HepG2 (cell line): ENCODE data around the gene TRAPPC1. TPM values are rescaled to one million over a fixed set of nuclear protein-coding genes. Genes with fewer than 3 reads are reported as not detected.

Source experiments
- CEBPG ChIP-seq: IDR thresholded peaks from 2 replicates; pipeline ENCODE4 v1.6.1; 2016
- CHD2 ChIP-seq: IDR thresholded peaks from 2 replicates; pipeline ENCODE4 v1.6.1; 2011; ENCODE audit warnings: low read depth, low read length, improper control_type of control experiment
- KDM2A ChIP-seq: sonication (generic); formaldehyde crosslinking; IDR thresholded peaks from 2 replicates; pipeline ENCODE4 v1.4.0; 2020; ENCODE audit warnings: low read depth, missing genetic modification reagents, borderline replicate concordance
- MATR3 ChIP-seq: sonication (generic); formaldehyde crosslinking; IDR thresholded peaks from 2 replicates; pipeline ENCODE4 v1.4.0; 2020; ENCODE audit warnings: missing genetic modification reagents
- MIER3 ChIP-seq: IDR thresholded peaks from 2 replicates; pipeline ENCODE4 v1.6.1; 2016; ENCODE audit warnings: missing compliant biosample characterization, borderline replicate concordance
- MYNN ChIP-seq: sonication (generic); formaldehyde crosslinking; IDR thresholded peaks from 2 replicates; pipeline ENCODE4 v1.4.0; 2020; ENCODE audit warnings: mild to moderate bottlenecking, low read depth, missing genetic modification reagents
- NFYC ChIP-seq: IDR thresholded peaks from 2 replicates; pipeline ENCODE4 v1.6.1; 2016; ENCODE audit warnings: missing genetic modification reagents, missing compliant biosample characterization
- U2AF1 ChIP-seq: fragments of 200-400 bp; formaldehyde crosslinking; optimal IDR thresholded peaks from 2 replicates; pipeline ENCODE3; 2017; ENCODE audit warnings: mild to moderate bottlenecking, low read depth, low read length
- ZBTB20 ChIP-seq: sonication (generic); formaldehyde crosslinking; IDR thresholded peaks from 2 replicates; pipeline ENCODE4 v1.8.1; 2023; ENCODE audit warnings: missing genetic modification reagents, low read depth, mild to moderate bottlenecking, borderline replicate concordance
- ZNF33A ChIP-seq: sonication (generic); formaldehyde crosslinking; IDR thresholded peaks from 2 replicates; pipeline ENCODE4 v1.5.1; 2020; ENCODE audit warnings: missing genetic modification reagents, mild to moderate bottlenecking, moderate library complexity, borderline replicate concordance
- ZNF460 ChIP-seq: sonication (generic); formaldehyde crosslinking; IDR thresholded peaks from 2 replicates; pipeline ENCODE4 v1.5.1; 2020; ENCODE audit warnings: missing genetic modification reagents, mild to moderate bottlenecking, borderline replicate concordance
- ZNF546 ChIP-seq: sonication (generic); formaldehyde crosslinking; conservative IDR thresholded peaks from 2 replicates; pipeline ENCODE4 v1.8.1; 2023; ENCODE audit warnings: mild to moderate bottlenecking, missing genetic modification reagents
- ZNF547 ChIP-seq: sonication (generic); formaldehyde crosslinking; IDR thresholded peaks from 2 replicates; pipeline ENCODE4 v1.5.1; 2020; ENCODE audit warnings: mild to moderate bottlenecking, missing genetic modification reagents
- ZNF563 ChIP-seq: sonication (generic); formaldehyde crosslinking; IDR thresholded peaks from 2 replicates; pipeline ENCODE4 v1.8.0; 2022; ENCODE audit warnings: mild to moderate bottlenecking, moderate library complexity, missing genetic modification reagents
- ZNF577 ChIP-seq: sonication (generic); formaldehyde crosslinking; IDR thresholded peaks from 2 replicates; pipeline ENCODE4 v1.4.0; 2020; ENCODE audit warnings: mild to moderate bottlenecking, low read depth, missing genetic modification reagents, borderline replicate concordance
- ZNF83 ChIP-seq: sonication (generic); formaldehyde crosslinking; IDR thresholded peaks from 2 replicates; pipeline ENCODE4 v1.4.0; 2020; ENCODE audit warnings: missing genetic modification reagents, mild to moderate bottlenecking, borderline replicate concordance
- polyA plus RNA-seq, 8 experiments: library from polyadenylated mRNA; depleted of rRNA in 3 of 8; stranded (reverse) in 7 of 8; unstranded in 1 of 8; fragments of >200 nt; fragmentation: Illumina TruSeq in 4 of 8; extraction: Trizol in 4 of 8; gene quantifications; 2 replicates each; pipeline versions ENCODE4 v1.2.1 to v1.2.3, GENCODE V29; 2011 to 2016; ENCODE audit warnings: low read depth in 4 of 8, missing spikeins in 1 of 8, mixed read lengths in 1 of 8; ENCODE audit not compliant: insufficient read depth in 1 of 8
- total RNA-seq, 5 experiments: library from RNA; depleted of rRNA; stranded (reverse); fragments of >200 nt; fragmentation: Illumina TruSeq; extraction: Trizol; gene quantifications; 2 replicates each; pipeline ENCODE4 v1.2.3, GENCODE V29; 2016; ENCODE audit warnings: low read depth in 1 of 5
- TF ChIP-seq, protein P1 (sequence below): sonication (generic); formaldehyde crosslinking; IDR thresholded peaks from 2 replicates; pipeline ENCODE4 v1.4.0; 2020; ENCODE audit warnings: mild to moderate bottlenecking, missing genetic modification reagents
- TF ChIP-seq, protein P2 (sequence below), 2 experiments: IDR thresholded peaks; 2 replicates each; pipeline ENCODE4 v1.6.1; 2011 to 2012; ENCODE audit warnings: low read length in 2 of 2, borderline replicate concordance in 1 of 2, low read depth in 1 of 2, mild to moderate bottlenecking in 1 of 2, moderate library complexity in 1 of 2
- TF ChIP-seq, protein P3 (sequence below): IDR thresholded peaks from 2 replicates; pipeline ENCODE4 v1.6.1; 2016; ENCODE audit warnings: control low read depth
- TF ChIP-seq, protein P4 (sequence below): sonication (generic); formaldehyde crosslinking; IDR thresholded peaks from 2 replicates; pipeline ENCODE4; 2020; ENCODE audit warnings: missing genetic modification reagents, mild to moderate bottlenecking, borderline replicate concordance

Gene TRAPPC1
- total and polyA plus RNA-seq, 2 of the 13 experiments (the other 11 are each of a cell fraction or from before 2014, with no cell fraction given) = 28.1 to 44.9 TPM

DNA sequence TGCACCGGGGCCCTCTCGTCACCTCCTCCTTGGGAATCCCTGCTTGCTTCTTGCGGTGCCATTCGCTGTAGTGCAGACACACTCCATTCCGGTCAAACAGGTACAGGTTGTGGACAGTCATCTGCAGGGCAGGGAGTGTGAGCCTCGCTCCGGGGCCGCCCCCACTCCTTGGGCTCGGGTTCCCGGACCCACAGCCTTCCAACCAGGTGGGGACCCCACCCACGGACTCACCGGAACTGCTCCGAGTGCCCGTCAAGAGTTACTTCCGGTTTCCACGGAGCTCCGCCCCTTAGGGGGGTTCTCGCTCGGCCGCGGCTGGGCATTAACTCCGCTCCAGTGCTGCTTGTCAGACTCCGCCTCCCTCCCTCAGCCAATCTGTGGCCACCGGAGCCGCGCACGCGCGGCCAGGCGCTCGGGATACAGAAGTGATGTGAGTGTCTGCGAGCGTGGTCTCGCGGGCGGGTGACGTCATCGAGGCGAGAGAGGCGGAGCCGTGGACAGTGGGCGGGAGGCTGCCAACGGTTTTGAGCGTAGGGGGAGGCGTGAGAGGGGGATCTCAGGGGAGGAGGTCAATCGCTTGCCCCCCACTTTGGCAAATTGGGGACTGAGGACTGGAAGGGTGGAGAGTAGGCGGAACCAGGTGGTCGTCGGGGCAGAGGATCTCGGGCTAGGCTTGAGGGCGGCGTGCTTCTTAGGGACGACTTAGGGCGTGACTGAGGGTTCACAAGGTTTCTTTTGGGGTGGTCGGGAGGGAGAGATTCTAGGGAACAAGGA, at the start of gene TRAPPC1, which contains the start of gene CNTROB (continued):
- TF ChIP-seq, protein P1, sequence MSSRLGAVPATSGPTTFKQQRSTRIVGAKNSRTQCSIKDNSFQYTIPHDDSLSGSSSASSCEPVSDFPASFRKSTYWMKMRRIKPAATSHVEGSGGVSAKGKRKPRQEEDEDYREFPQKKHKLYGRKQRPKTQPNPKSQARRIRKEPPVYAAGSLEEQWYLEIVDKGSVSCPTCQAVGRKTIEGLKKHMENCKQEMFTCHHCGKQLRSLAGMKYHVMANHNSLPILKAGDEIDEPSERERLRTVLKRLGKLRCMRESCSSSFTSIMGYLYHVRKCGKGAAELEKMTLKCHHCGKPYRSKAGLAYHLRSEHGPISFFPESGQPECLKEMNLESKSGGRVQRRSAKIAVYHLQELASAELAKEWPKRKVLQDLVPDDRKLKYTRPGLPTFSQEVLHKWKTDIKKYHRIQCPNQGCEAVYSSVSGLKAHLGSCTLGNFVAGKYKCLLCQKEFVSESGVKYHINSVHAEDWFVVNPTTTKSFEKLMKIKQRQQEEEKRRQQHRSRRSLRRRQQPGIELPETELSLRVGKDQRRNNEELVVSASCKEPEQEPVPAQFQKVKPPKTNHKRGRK (CRISPR knock-in tag) = no peak
- peak; percentile 63 for TF ChIP-seq NFYC (CRISPR knock-in tag)
- TF ChIP-seq, protein P2, sequence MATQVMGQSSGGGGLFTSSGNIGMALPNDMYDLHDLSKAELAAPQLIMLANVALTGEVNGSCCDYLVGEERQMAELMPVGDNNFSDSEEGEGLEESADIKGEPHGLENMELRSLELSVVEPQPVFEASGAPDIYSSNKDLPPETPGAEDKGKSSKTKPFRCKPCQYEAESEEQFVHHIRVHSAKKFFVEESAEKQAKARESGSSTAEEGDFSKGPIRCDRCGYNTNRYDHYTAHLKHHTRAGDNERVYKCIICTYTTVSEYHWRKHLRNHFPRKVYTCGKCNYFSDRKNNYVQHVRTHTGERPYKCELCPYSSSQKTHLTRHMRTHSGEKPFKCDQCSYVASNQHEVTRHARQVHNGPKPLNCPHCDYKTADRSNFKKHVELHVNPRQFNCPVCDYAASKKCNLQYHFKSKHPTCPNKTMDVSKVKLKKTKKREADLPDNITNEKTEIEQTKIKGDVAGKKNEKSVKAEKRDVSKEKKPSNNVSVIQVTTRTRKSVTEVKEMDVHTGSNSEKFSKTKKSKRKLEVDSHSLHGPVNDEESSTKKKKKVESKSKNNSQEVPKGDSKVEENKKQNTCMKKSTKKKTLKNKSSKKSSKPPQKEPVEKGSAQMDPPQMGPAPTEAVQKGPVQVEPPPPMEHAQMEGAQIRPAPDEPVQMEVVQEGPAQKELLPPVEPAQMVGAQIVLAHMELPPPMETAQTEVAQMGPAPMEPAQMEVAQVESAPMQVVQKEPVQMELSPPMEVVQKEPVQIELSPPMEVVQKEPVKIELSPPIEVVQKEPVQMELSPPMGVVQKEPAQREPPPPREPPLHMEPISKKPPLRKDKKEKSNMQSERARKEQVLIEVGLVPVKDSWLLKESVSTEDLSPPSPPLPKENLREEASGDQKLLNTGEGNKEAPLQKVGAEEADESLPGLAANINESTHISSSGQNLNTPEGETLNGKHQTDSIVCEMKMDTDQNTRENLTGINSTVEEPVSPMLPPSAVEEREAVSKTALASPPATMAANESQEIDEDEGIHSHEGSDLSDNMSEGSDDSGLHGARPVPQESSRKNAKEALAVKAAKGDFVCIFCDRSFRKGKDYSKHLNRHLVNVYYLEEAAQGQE (IDR thresholded peaks at IDR 0.05; ENCODE audit: borderline replicate concordance in 1 of 2, low read depth in 1 of 2, low read length in 2 of 2) = no peak
- no peak for TF ChIP-seq ZNF83 (CRISPR knock-in tag)
- TF ChIP-seq ZNF563 (CRISPR knock-in tag) = no peak
- TF ChIP-seq CEBPG (CRISPR knock-in tag) = peak; percentile 43
- TF ChIP-seq, protein P3, sequence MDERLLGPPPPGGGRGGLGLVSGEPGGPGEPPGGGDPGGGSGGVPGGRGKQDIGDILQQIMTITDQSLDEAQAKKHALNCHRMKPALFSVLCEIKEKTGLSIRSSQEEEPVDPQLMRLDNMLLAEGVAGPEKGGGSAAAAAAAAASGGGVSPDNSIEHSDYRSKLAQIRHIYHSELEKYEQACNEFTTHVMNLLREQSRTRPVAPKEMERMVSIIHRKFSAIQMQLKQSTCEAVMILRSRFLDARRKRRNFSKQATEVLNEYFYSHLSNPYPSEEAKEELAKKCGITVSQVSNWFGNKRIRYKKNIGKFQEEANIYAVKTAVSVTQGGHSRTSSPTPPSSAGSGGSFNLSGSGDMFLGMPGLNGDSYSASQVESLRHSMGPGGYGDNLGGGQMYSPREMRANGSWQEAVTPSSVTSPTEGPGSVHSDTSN = peak; percentile 53
- TF ChIP-seq MATR3 (CRISPR knock-in tag) = no peak
- TF ChIP-seq MIER3 (CRISPR knock-in tag) = 0 out of 2 replicates have a peak, but pooled peaks have one; percentile 52
- peak; percentile 33; the same call in 1 of the 2 replicates for TF ChIP-seq ZBTB20 (CRISPR knock-in tag)
- TF ChIP-seq MYNN (CRISPR knock-in tag) = no peak
- TF ChIP-seq, protein P4, sequence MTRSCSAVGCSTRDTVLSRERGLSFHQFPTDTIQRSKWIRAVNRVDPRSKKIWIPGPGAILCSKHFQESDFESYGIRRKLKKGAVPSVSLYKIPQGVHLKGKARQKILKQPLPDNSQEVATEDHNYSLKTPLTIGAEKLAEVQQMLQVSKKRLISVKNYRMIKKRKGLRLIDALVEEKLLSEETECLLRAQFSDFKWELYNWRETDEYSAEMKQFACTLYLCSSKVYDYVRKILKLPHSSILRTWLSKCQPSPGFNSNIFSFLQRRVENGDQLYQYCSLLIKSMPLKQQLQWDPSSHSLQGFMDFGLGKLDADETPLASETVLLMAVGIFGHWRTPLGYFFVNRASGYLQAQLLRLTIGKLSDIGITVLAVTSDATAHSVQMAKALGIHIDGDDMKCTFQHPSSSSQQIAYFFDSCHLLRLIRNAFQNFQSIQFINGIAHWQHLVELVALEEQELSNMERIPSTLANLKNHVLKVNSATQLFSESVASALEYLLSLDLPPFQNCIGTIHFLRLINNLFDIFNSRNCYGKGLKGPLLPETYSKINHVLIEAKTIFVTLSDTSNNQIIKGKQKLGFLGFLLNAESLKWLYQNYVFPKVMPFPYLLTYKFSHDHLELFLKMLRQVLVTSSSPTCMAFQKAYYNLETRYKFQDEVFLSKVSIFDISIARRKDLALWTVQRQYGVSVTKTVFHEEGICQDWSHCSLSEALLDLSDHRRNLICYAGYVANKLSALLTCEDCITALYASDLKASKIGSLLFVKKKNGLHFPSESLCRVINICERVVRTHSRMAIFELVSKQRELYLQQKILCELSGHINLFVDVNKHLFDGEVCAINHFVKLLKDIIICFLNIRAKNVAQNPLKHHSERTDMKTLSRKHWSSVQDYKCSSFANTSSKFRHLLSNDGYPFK (CRISPR knock-in tag) = peak; percentile 69; the same call in 1 of the 2 replicates
- TF ChIP-seq KDM2A (CRISPR knock-in tag) = peak; percentile 46
- TF ChIP-seq U2AF1 = no peak
- no peak for TF ChIP-seq ZNF547 (CRISPR knock-in tag)
- TF ChIP-seq ZNF577 (CRISPR knock-in tag) = no peak
- TF ChIP-seq ZNF546 (CRISPR knock-in tag) = peak; percentile 86; the same call in 1 of the 2 replicates
- no peak for TF ChIP-seq ZNF460
- TF ChIP-seq CHD2 = peak; percentile 89
- TF ChIP-seq ZNF33A (CRISPR knock-in tag) = no peak
